Bladder microvascular endothelial cell (primary cell): ENCODE data around the gene COX5B. TPM values are rescaled to one million over a fixed set of nuclear protein-coding genes. Genes with fewer than 3 reads are reported as not detected.

Source experiments
- total RNA-seq: library from RNA; depleted of rRNA; stranded (reverse); fragments of >200 nt; gene quantifications from 2 replicates; pipeline ENCODE4 v1.2.3, GENCODE V29; 2014

Gene COX5B
- 249 and 473 TPM in 2 replicates for total RNA-seq

GRCh38 chr2:97645695-97646629 is at the start of gene COX5B:
Gene COX5B, plus strand, starts transcription at chr2:97646062. Its CDS starts 25 bp downstream, at chr2:97646087.

GRCh38 chr2:97663962-97664635 is 18.2 kb downstream of the COX5B start, which contains the start of gene ACTR1B:
Gene ACTR1B, minus strand, starts transcription at chr2:97664044. Its CDS starts 154 bp downstream, at chr2:97663890.

GRCh38 chr2:97669448-97669847 is 23.6 kb downstream of the COX5B start, which contains the start of gene C2orf92:
Gene C2orf92, plus strand, starts transcription at chr2:97669713. Its CDS starts 76 bp downstream, at chr2:97669789.

Other genes starting within 250 kb of the COX5B start
- gene ANKRD36B, start 56.2 kb upstream of the COX5B start, total RNA-seq, result 18.5 and 120 TPM in 2 replicates
- gene ACTR1B, start 18.0 kb downstream of the COX5B start, total RNA-seq, result 68.6 and 92.3 TPM in 2 replicates
- 0.97 and 4.0 TPM in 2 replicates for gene C2orf92, start 23.7 kb downstream of the COX5B start, total RNA-seq
- gene ZAP70, start 67.5 kb downstream of the COX5B start, total RNA-seq, result under 0.01 and 0.16 TPM in 2 replicates